GM06990 (cell line): ENCODE data around the gene MSX2.

Experiments
- DNase-seq: peaks from one replicate; pipeline ENCODE4 v3.0.0-alpha.2; 2011; ENCODE audit not compliant: insufficient read length; ENCODE audit errors: extremely low read depth
- H3K27me3 ChIP-seq: replicated peaks from 2 replicates; pipeline ENCODE4 v1.6.0; 2011; ENCODE audit warnings: low read length; ENCODE audit not compliant: control insufficient read depth, insufficient read depth
- H3K36me3 ChIP-seq: 2 replicates; pipeline ENCODE4 v1.5.1; 2011; ENCODE audit warnings: low read length; ENCODE audit not compliant: control insufficient read depth, insufficient read depth
- H3K4me3 ChIP-seq: replicated peaks from 2 replicates; pipeline ENCODE4 v1.5.1; 2011; ENCODE audit warnings: low read depth, mild to moderate bottlenecking, control low read depth, low read length
- TF ChIP-seq, protein P1 (sequence below): IDR thresholded peaks from 2 replicates; pipeline ENCODE4 v1.5.1; 2011; ENCODE audit warnings: low read length, control low read depth, mild to moderate bottlenecking, inconsistent platforms; ENCODE audit not compliant: insufficient read depth, poor library complexity, severe bottlenecking

MSX2 gene

GRCh38 chr5:174719793-174720611, 4.4 kb upstream of the MSX2 start:
- DNase-seq = no peak
- no peak overlapping the region for H3K4me3 ChIP-seq
- H3K36me3 ChIP-seq = no peaks in the 10 kb centered on the region
- no peaks in the 10 kb centered on the region; the same call in none of the 2 replicates for H3K27me3 ChIP-seq
- TF ChIP-seq, protein P1, sequence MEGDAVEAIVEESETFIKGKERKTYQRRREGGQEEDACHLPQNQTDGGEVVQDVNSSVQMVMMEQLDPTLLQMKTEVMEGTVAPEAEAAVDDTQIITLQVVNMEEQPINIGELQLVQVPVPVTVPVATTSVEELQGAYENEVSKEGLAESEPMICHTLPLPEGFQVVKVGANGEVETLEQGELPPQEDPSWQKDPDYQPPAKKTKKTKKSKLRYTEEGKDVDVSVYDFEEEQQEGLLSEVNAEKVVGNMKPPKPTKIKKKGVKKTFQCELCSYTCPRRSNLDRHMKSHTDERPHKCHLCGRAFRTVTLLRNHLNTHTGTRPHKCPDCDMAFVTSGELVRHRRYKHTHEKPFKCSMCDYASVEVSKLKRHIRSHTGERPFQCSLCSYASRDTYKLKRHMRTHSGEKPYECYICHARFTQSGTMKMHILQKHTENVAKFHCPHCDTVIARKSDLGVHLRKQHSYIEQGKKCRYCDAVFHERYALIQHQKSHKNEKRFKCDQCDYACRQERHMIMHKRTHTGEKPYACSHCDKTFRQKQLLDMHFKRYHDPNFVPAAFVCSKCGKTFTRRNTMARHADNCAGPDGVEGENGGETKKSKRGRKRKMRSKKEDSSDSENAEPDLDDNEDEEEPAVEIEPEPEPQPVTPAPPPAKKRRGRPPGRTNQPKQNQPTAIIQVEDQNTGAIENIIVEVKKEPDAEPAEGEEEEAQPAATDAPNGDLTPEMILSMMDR = no peak

DNA sequence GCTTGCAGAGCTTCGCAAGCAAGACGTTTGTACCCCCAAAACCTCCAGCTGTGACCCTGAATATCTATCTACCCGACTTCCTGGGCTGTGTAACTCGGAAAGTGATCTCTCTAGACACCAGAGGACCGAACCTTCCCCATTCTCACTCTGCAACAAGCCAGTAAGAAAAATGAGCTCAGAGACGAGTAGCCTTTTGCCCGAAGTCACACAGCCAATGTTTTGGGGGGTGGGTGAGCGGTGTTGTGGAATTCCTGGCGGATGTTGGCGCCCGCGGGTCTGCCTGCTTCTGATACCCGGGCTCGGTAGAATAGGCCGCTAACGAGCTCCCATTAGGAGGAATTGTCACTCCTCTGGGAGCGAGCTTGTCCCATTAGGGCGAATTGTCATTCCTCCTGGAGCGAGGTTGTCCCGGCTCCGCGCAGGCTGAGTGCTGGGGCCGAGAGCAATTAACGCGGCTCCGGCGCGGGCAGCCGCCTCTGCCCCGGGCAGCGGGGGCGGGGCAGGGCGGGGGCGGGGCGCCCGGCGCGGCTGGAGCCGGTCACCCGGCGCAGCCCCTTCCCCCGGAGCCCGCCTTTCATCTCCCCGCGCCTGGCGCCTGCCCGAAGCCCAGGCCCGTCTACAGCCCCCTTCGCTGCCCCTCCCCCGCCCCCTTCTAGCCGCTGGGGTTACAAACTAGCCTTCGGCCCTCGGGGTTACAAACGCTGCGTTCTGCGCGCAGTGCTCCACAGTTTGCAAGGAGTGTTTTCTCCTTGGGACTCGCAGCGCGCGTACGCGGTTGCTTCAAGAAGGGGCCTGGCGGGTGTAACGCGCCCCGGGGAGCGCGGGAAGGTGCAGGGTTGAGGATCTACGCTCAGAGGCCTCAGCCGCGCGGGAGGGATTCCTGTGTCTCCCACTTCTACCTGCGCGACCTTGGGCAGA, 3.5 kb upstream of the MSX2 start:
- Histone ChIP-seq H3K4me3 (no peak overlapping the region), H3K27me3 (no peaks in the 10 kb centered on the region; the same call in none of the 2 replicates), H3K36me3 (no peaks in the 10 kb centered on the region)
- DNase-seq = no peak
- TF ChIP-seq, protein P1 = no peak

GRCh38 chr5:174721530-174722432, 2.6 kb upstream of the MSX2 start:
- Histone ChIP-seq H3K36me3 (no peaks in the 10 kb centered on the region), H3K27me3 (no peaks in the 10 kb centered on the region; the same call in none of the 2 replicates), H3K4me3 (no peak overlapping the region)
- TF ChIP-seq, protein P1 = no peak
- DNase-seq = no peak

GRCh38 chr5:174722500-174722899, 1.9 kb upstream of the MSX2 start:
- TF ChIP-seq, protein P1 = no peak
- DNase-seq = no peak
- no peaks in the 10 kb centered on the region for H3K36me3 ChIP-seq
- no peak overlapping the region for H3K4me3 ChIP-seq
- no peaks in the 10 kb centered on the region; the same call in none of the 2 replicates for H3K27me3 ChIP-seq

DNA sequence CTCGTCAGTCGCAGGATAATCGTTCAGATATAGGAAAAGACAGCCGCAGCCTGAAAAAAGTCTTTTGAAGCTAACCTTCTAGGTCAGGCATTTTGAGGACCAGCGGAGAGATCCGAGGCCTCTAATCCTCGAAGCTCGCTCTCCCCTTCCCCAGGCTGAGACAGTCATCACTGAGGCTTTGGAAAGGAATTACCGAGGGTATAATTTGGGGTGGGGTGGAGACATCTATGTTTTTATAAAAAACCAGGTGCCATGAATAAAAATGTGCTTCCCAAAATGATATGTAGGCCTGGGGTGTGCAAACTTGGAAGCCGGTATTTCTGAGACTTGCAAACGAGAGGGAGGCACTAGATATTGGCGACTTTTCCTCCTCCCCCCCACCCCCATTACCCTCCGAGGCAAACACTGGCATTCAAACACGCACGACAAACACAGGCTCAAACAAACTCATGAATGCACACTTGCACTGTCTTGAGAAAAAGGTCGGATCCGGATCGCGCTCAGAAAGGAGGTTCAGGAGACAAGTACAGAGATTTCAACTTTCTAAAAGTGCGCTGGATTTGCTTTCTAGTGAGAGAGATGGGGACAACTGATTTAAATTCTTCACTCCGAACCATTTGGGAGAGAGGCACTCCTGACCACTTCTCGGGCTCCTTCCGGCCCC, 935 bp upstream of the MSX2 start:
- no peaks in the 10 kb centered on the region for H3K36me3 ChIP-seq
- TF ChIP-seq, protein P1 = no peak
- no peak for DNase-seq
- H3K27me3 ChIP-seq = no peaks in the 10 kb centered on the region; the same call in none of the 2 replicates
- no peak overlapping the region for H3K4me3 ChIP-seq
